ENCODE measurements around the gene LDLRAD1.
"Not testable (repeated sequence)": the region's sequence is repeated elsewhere in the genome, so short reads cannot be mapped to it uniquely, and the experiment has no call there.

LDLRAD1 gene

DNA sequence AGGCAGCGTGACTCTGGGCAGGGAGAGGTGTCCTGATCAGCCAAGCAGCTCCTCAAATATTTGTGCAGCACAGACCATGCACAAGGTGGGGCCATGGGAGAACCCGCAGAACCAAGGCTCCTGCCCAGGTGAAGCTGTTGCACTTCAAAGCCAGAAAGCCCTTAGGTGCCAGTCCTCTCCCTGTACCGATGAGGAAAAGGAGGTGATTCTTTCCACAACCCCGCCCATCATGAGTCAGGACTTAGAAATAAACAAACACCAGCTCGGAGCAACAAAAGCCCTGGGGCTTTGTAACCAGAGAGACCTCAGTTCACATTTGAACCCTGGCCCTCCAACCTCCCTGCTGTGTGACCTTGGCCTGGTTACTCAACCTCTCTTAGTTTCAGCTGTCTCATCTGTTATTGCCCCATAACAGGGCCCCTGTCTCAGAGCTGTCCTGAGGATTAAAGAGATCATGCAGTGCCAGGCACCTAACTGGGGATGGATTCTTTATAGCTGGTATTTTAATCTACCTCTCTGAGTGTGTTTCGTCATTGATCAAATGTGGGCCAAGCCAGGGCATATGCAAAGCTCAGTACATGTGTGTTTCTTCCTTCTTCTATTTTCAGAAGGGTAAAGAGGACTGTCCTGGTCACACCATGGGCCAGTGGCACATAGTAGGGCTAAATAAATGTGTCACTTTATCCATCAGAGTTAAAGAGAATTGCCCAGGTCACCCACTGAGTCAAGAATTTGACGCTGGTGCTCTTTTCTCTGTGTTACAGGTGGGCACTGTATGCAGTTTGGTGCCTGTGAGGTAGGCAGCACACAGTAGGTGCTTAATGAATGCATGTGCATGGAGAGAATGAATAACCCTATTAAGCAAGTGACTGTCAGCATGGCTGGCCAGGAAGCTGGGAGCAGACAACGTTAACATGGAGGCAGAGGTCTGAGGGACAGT lies 1.4 kb downstream of the LDLRAD1 start:
- DNase-seq (ENCODE audit: low read depth): peak; percentile 46

DNA sequence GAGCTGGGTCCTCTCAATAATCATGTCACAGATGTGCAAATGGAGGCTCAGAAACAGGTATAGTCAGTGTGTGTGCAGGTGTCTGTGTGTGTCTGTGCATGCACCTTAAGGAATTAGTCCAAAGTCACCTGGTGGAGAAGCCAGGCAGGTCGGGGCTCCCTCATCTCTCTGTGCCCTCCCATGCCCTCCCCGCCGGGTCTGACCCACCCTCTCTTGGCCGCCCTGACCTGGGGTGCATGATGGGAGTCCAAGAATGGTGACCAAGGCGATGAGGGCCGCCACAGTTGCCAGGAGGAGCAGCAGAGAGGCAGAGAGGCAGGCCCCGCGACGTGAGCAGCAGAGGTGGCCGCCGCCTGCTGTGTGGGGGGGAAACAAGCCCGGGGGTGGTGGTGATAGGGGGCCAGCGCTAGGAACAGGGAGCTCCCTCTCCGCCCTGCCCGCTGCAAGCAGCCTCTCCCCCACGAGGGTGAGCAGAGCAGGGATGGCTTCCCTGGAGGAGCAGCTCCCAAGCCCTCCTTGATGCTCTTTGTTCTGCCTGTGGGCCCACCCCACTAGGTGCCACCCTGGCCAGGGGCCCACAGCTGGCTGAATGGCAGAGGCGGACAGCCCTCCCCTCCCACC lies 3.9 kb downstream of the LDLRAD1 start:
- DNase-seq (ENCODE audit: low read depth): no peak

DNA sequence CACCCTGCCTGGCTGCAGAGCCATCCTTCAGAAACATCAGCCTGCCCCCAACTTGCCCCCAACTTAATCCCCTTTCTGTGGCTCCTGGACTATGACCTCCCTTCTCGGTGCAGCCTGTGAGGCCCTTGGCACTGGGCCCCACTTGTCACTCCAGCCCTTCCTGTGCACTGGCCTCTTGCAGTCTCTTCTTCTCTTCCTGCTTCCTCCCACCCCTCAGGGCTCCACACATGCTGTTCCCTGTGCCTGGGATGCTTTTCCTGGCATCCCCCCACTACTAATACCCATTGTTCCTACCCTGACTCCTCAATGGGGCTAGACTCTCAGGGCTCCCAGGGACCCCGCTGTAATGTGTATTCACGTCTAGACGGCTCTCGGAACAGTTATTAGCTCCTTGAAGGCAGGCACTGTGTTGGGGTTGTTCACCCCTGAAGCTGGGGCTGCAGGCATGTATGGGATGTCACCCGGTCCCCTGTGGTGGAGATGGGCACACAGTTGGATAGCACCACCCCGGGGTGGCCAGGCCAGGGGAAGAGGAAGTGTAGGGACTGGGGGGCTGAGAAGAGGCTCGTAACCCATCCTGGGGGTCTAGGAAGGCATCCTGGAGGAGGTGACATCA lies 4.5 kb downstream of the LDLRAD1 start:
- DNase-seq (ENCODE audit: low read depth): no peak

DNA sequence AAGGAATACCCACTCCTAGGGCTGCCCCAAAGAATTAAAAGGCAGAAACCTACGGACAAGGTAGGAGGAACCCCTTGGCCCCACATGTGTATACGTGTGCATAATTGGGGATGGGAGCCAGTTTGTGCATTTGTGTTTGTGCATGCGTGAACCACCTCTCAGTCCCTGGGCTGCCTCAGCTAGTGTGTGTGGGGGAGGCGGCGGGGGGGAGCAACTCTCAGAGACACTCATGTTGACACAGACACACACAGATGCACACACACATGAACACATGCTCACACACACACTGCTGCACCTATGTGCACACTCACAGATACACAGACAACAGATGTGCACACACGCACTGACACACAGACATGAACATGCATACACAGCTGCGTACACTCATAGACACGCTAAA lies 5.1 kb downstream of the LDLRAD1 start:
- DNase-seq (ENCODE audit: low read depth): no peak

DNA sequence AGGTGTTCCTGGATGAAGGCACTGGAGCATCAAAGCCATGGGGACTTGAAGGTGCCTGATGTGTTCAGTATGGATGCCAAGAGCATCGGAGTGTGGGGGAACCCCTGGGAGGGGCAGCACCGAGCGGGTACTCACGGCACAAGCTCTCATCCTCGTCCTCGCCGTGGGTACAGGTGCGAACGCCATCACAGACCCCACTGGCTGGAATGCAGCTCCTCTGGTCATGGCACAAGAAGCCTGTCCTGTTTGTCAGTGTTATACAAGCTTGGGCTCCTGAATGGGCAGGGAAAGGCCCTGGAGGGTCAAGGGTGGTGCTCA lies 6.0 kb downstream of the LDLRAD1 start:
- no peak for DNase-seq (ENCODE audit: low read depth)

DNA sequence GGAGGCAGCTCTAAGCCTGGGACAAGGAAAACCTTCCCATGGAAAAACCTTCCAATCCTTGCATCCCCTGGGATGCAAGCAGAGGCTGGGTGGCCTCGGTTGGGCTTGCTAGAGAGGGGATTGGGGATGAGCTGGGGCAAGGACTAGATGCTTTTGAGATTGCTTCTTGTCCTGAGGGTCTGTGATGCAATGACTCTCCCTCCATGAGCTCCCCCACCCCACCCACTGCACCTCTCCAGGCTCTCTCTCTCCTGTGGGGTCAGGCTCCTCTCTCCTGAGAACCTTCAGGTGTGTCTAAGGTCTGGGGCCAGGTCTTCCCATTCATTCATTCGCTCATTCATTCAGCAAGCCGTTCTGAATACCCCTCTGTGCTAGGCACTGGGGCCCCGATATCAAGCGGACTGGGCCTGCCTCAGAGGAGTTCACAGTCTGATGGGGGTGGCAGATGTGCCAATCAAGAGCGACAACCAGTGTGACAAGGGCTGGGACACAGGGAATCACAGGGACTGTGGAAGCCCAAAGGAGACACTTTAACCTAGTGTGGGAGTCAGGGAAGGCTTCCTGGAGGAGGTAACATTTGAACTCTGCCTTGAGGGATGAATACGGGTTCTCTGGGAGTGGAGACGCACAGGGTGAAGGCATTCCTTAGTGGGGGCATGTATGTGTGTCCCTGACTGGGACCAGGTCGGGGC lies 6.5 kb downstream of the LDLRAD1 start:
- no peak for DNase-seq (ENCODE audit: low read depth)

DNA sequence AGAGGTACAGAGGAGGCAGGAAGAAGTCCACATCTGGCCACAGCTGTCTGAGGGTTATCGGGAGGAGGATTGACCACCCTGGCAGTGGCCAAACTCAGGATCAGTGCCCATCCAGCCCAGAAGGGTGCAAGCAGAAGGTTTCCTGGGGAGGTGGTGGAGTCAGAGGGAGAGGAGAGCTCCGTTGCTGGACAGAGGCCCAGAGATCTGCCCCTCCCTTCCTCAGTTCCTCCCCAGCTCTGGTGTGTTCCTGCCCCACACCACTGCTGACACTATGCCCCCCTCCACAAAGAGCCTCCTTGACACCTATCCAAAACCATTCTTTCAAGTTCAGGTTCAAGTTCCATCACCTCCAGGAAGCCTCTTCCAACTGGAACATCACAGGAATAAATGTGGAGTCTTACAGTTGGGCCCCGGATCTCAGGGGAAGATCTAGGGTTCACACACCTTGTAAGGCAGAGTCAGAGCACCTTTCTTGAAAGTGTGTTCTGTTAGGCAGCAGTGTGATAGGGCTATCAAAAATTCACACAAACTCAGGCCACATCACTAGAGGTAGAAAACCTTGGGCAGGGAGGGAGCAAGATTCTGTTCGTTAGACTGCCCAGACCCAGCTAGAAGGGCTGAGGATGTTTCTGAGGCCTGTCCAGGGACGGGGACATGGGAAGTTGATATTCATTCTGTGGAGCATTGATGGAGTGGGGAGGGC lies 7.4 kb downstream of the LDLRAD1 start:
- no peak for DNase-seq (ENCODE audit: low read depth)

DNA sequence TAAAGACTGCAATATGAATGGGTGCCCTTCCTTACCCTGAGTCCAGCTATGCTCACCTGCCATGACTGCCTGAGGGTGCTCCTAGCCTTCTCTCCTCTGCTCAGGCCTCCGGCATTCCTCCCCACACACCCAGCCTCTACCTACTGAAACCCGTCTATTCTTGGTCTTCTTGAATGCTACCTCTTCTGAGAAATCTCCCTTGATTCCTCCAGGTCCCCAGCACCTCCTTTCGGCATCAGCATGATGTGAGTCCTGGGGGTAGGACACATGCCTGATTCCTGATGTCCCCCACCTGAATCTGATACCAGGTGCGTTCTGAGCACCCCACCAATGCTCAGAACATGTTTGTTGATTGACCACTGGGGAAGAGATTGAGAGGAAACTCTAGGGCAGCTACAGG lies 8.6 kb downstream of the LDLRAD1 start:
- DNase-seq (ENCODE audit: low read depth): no peak

DNA sequence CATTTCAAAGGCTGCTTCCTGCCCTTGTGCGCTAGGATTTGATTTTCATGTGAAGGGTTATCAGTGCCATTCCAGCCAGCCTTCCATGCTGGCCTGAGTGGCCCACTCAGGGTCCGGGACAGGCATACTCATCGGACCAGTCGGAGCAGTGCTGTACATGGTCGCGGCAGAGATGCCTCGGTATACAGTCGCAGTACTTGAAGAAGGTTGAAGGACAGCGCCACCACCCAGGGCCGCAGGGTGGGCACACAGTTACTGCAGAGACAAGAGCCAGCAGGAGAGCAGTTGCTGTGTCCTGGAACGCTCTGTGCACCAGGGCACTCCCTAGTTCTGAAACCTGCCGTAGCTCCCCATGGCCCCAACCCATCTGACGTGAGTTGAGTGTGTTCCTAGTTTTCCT lies 9.1 kb downstream of the LDLRAD1 start:
- DNase-seq (ENCODE audit: low read depth): no peak

DNA sequence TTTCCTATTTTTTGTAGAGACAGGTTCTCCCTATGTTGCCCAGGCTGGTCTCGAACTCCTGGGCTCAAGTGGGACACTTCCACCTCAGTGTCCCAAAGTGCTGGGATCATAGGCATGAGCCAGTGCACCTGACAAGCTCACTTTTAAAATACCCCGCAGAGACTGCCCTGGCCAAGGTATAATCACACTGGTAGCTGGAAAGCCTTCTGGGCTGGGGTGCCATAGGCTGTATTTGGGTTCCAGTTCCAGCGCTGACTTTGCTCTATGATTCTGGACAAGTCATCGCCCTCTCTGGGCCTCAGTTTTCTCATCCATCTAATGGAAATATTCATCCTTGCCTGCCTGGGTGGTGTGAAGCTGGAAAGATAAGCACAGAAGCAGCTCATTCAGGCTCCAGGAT lies 10.4 kb downstream of the LDLRAD1 start:
- no peak for DNase-seq (ENCODE audit: low read depth)

DNA sequence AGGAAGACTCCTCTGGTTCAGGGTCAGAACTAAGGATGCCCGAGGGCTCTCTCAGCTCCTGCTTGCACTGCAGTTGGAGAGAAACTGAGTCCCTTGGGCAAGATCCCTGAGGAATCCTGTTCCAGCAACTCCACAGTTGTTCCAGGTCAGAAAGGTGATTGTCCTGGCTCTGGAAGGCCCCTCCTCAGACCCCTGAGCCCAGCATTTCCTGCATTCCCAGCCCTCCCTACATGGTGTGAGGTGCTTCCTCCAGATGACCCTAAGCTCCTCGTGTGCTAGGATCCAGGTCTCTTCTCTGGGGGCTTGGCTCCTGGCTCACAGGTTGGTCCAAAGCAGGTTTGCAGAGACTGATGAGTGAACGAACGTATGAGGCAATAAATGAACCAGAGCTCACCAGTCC lies 11.5 kb downstream of the LDLRAD1 start:
- no peak for DNase-seq (ENCODE audit: low read depth)

DNA sequence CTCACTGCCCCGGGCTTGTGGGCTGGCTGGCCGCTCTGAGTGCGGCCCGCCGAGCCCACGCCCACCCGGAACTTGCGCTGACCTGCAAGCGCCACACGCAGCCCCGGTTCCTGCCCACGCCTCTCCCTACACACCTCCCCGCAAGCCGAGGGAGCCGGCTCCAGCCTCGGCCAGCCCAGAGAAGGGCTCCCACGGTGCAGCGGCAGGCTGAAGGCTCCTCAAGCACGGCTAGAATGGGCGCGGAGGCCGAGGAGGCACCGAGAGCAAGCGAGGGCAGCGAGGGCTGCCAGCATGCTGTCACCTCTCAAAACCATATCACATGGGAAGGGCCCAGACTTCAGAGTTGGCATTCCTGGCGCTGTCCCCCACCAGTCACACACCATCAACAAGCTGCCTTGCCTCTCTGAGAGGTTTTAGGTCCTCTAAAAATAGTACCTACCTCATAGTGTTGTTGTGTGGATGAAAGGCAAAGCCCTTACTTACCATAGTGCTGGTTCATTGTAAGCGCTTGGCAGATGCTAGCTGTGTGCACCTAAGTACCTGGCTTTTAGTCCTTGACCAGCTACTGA lies 13.4 kb downstream of the LDLRAD1 start:
- no peak for DNase-seq (ENCODE audit: low read depth)

DNA sequence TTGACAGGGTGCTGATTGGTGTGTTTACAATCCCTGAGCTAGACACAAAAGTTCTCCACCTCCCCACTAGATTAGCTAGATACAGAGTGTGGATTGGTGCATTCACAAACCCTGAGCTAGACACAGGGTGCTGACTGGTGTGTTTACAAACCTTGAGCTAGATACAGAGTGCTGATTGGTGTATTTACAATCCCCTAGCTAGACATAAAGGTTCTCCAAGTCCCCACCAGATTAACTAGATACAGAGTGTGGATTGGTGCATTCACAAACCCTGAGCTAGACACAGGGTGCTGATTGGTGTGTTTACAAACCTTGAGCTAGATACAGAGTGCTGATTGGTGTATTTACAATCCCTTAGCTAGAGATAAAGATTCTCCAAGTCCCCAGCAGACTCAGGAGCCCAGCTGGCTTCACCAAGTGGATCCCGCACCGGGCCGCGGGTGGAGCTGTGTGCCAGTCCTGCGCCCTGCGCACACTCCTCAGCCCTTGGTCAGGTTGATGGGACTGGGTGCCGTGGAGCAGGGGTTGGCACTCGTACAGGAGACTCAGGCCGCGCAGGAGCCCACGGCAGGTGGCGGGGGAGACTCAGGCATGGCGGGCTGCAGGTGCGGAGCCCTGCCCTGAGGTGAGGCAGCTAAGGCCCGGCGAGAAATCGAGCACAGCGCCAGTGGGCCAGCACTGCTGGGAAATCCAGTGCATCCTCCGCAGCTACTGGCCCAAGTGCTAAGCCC lies 14.1 kb downstream of the LDLRAD1 start:
- not testable (repeated sequence) for DNase-seq (ENCODE audit: low read depth)

DNA sequence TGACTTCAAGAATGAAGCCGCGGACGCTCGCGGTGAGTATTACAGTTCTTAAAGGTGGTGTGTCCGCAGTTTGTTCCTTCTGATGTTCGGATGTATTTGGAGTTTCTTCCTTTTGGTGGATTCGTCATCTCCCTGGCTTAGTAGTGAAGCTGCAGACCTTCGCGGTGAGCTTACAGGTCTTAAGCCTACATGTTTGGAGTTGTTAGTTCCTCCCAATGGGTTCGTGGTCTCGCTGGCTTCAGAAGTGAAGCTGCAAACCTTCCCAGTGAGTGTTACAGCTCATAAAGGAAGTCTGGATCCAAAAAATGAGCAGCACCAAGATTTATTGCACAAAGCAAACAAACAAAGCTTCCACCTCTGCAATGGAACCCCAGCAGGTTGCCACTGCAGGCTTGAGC lies 14.7 kb downstream of the LDLRAD1 start:
- no peak for DNase-seq (ENCODE audit: low read depth)

DNA sequence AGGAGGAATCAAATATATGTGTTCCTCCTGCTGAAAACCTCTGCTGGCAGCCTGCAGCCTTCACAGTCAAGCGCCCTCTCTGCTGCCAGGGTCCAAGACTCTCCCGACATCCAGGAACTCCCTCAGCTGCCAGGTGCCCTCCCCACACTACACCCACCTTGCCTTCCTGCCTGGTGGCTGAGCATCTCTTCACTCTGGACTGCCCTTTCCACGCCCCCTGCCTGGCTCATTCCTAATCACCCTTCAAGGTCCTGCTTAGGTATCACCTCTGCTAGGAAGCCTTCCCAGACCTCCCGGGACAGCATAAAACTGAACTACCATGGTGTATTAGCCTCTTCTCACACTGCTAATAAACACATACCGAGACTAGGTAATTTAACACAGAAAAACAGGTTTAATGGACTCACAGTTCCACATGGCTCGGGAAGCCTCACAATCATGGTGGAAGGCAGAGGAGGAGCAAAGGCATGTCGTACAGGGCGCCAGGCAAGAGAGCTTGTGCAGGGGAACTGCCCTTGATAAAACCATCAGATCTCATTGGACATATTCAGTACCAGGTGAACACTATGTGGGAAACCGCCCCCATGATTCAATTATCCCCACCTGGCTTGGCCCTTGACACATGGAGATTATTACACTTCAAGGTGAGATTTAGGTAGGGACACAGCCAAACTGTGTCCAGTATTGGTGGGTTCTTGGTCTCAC lies 15.3 kb downstream of the LDLRAD1 start:
- no peak for DNase-seq (ENCODE audit: low read depth)

DNA sequence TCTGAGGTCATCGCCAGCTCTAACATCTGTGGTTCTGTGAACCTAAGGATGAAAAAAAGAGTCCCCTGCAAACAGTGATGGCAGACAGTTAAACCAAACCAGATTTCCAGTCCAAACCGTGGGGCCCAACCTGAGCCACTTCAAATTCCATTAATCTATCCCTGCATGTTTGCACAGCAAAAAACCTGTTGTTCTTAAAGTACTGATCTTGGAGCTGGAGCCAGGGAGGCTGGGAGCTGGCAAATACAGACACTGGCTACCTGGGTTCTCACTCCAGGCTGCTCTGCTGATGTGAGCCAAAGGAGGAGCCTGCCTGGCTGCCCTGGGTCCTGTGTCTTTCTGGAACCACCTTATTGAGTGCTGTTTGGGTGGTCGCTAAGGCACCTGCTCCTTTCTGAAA lies 16.4 kb downstream of the LDLRAD1 start:
- no peak for DNase-seq (ENCODE audit: low read depth)

DNA sequence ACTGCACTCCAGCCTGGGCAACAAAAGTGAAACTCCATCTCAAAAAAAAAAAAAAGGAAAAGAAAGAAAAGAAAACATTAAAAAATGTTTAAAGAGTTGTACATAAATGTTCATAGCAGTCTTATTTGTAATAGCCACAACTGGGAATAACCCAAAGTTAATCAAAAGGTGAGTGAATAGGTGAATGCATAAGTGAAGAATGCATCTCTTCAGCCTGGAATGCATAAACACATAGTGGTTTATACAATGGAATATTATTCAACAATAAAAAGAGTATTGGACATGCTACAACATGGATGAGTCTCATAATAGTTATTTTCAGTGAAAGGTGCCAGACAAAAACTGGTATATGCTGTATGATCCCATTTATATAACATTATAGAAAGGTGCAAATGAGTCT lies 18.1 kb downstream of the LDLRAD1 start:
- no peak for DNase-seq (ENCODE audit: low read depth)

DNA sequence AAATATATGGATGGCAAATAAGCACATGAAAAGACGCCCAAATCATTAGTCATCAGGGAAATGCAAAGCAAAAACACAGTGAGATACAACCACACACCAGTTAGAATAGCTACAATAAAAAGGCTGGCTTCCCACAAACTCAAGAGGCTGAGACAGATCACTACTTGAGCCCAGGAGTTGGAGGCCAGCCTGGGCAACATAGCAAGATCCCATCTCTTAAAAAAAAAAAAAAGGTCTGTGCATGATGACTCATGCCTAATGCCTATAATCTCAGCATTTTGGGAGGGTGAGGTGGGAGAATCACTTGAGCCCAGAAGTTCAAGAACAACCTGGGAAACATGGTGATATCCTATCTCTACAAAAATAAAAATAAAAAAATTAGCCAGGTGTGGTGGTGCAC lies 19.8 kb downstream of the LDLRAD1 start:
- no peak for DNase-seq (ENCODE audit: low read depth)

DNA sequence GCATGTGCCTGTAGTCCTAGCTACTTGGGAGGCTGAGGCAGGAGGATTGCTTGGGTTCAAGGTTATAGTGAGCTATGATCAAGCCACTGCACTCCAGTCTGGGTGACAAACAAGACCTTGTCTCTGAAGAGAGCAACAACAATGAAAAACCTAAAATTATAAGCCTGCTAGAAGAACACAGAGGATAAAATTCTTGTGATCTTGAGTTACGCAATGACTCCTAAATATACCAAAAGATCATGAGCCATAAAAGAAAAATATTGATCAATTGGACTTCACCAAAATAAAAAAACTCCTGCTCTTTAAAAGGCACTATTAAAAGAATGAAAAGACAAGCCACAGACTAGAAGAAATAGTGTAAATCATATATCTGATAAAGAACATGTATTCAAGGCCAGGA lies 22.3 kb downstream of the LDLRAD1 start:
- no peak for DNase-seq (ENCODE audit: low read depth)

DNA sequence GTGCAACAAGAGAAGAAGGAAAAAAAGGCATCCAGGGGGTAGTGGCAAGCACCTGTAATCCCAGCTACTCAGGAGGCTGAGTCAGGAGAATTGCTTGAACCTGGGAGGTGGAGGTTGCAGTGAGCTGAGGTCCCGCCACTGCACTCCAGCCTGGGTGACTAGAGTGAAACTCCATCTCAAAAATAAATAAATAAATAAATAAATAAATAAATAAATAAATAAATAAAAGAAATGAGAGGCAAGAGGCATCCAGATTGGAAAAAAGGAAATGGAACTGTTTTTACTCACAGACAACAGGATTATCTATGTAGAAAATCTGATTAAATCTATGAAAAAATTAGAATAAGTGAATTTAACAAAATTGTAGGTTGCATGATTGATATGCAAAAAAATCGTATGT lies 23.5 kb downstream of the LDLRAD1 start:
- DNase-seq (ENCODE audit: low read depth): not testable (repeated sequence)

Measured in EH (cell line).